ENCODE measurements around the gene SERPINB13.

The SERPINB13 gene

DNA sequence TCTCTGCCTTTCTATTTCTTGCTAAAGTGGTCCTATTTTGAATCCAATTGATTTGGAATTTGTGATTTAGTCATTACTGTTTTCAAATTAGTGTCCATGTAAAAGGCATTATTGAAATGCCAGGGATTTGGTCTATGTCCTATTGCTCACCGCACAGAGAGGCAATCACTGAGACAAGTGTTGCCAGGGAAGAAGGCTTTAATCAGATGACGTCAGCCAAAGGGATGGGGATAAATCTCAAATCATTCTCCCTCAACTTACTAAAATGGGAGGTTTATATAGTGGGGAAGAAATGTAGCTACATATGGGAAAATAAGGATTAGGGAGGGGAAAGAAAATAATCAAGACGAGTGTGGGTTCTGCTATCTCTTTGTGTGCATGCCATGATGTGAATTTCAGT lies 35.4 kb upstream of the SERPINB13 start:
- no peak overlapping the region for H3K4me3 ChIP-seq (ENCODE audit: low read depth, low read length)
- DNase-seq (ENCODE audit: low read depth) = no peak
- no peak for TF ChIP-seq CTCF (IDR thresholded peaks at IDR 0.05; ENCODE audit: low read depth, low read length, missing control alignments)
- in situ Hi-C loops (cut with HindIII; ENCODE audit: low sequenced_read_pairs) = no loop called here

- TF ChIP-seq CTCF (IDR thresholded peaks at IDR 0.05; ENCODE audit: low read depth, low read length, missing control alignments) = no peak
- no peak overlapping the region for H3K4me3 ChIP-seq (ENCODE audit: low read depth, low read length)
- no peak for DNase-seq (ENCODE audit: low read depth)
- in situ Hi-C loops (cut with HindIII; ENCODE audit: low sequenced_read_pairs) = no loop called here
These were observed 34.6 kb upstream of the SERPINB13 start for GRCh38 chr18:63552581-63552980.

DNA sequence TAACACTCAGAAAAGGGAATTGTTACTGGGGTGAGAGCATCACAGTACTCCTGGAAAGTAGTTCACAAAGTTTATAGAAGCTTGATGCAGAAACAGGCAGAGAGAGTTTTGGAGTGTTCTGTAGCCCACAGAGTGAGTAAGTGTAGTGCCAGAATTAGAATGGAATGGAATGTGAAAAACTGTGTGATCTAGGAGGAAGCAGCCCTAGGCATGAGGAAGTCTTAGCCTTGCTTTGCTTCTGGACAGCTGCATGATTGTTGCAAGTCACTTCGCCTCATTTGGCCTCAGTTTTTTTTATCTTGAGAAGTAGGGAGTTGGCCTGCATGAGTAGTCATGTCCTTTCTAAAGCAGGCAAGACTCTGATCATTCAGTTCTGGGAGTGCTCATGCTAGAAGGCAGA lies 34.1 kb upstream of the SERPINB13 start:
- no peak overlapping the region for H3K4me3 ChIP-seq (ENCODE audit: low read depth, low read length)
- no peak for DNase-seq (ENCODE audit: low read depth)
- in situ Hi-C loops (cut with HindIII; ENCODE audit: low sequenced_read_pairs) = no loop called here
- no peak for TF ChIP-seq CTCF (IDR thresholded peaks at IDR 0.05; ENCODE audit: low read depth, low read length, missing control alignments)

GRCh38 chr18:63559567-63560491 lies 27.3 kb upstream of the SERPINB13 start:
- no peak for TF ChIP-seq CTCF (IDR thresholded peaks at IDR 0.05; ENCODE audit: low read depth, low read length, missing control alignments)
- DNase-seq (ENCODE audit: low read depth) = no peak
- in situ Hi-C loops (cut with HindIII; ENCODE audit: low sequenced_read_pairs) = no loop called here
- H3K4me3 ChIP-seq (ENCODE audit: low read depth, low read length) = no peak overlapping the region

DNA sequence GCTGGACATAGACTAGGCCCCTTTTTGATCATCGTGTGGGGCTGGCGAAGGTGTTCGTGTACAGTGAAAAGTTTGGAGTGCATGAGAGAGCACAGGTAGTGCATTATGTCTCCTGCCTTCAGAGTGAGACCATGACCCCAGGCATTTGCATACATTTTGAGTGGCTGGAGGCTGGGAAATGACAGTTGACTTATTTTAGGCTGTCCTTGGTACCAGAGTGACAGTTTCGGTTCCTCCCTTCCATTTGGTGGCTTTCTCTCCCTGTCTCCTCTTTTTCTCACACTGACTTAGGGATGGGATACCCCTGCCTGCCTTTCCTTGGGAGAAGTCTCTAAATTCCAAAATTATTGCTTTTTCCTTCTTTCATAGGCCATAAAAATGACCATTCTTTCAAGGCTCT lies 24.9 kb upstream of the SERPINB13 start:
- in situ Hi-C loops (cut with HindIII; ENCODE audit: low sequenced_read_pairs) = no loop called here
- no peak for TF ChIP-seq CTCF (IDR thresholded peaks at IDR 0.05; ENCODE audit: low read depth, low read length, missing control alignments)
- no peak for DNase-seq (ENCODE audit: low read depth)
- no peak overlapping the region for H3K4me3 ChIP-seq (ENCODE audit: low read depth, low read length)

GRCh38 chr18:63564021-63564420 lies 23.1 kb upstream of the SERPINB13 start:
- no peak for TF ChIP-seq CTCF (IDR thresholded peaks at IDR 0.05; ENCODE audit: low read depth, low read length, missing control alignments)
- in situ Hi-C loops (cut with HindIII; ENCODE audit: low sequenced_read_pairs) = no loop called here
- H3K4me3 ChIP-seq (ENCODE audit: low read depth, low read length) = no peak overlapping the region
- DNase-seq (ENCODE audit: low read depth) = no peak

All from astrocyte of the cerebellum (primary cell).